SK-N-SH (cell line): ENCODE data around the gene SRRD.

Experiments used
- EP300 ChIP-seq, 2 experiments: IDR thresholded peaks; 2 replicates each; pipeline versions ENCODE4 v1.4.0 to v1.6.1; 2012; ENCODE audit warnings: borderline replicate concordance in 1 of 2, low read depth in 1 of 2, low read length in 1 of 2
- FOXM1 ChIP-seq: IDR thresholded peaks from 2 replicates; pipeline ENCODE4 v1.4.0; 2012; ENCODE audit warnings: low read depth, mild to moderate bottlenecking
- NFIC ChIP-seq: IDR thresholded peaks from 2 replicates; pipeline ENCODE4 v1.4.0; 2012; ENCODE audit warnings: borderline replicate concordance
- RFX5 ChIP-seq: IDR thresholded peaks from 2 replicates; pipeline ENCODE4 v1.6.1; 2012; ENCODE audit warnings: mild to moderate bottlenecking, improper control_type of control experiment, low read length
- SIN3A ChIP-seq: IDR thresholded peaks from 2 replicates; pipeline ENCODE4 v1.6.1; 2012; ENCODE audit warnings: low read depth, mild to moderate bottlenecking, low read length, moderate library complexity, borderline replicate concordance
- SMC3 ChIP-seq: IDR thresholded peaks from 2 replicates; pipeline ENCODE4 v1.6.1; 2012; ENCODE audit warnings: low read depth, low read length, improper control_type of control experiment
- TAF1 ChIP-seq: IDR thresholded peaks from 2 replicates; pipeline ENCODE4 v1.6.1; 2012; ENCODE audit warnings: low read depth, mild to moderate bottlenecking, low read length, moderate library complexity, borderline replicate concordance
- TEAD4 ChIP-seq: IDR thresholded peaks from 2 replicates; pipeline ENCODE4 v1.4.0; 2012; ENCODE audit warnings: mild to moderate bottlenecking, borderline replicate concordance; ENCODE audit not compliant: insufficient read depth
- TF ChIP-seq, protein P1 (sequence below): fragments of 200-600 bp; sonication (generic); IDR thresholded peaks from 2 replicates; pipeline ENCODE4 v1.6.1; 2017; ENCODE audit warnings: antibody characterized with exemption, mild to moderate bottlenecking, moderate library complexity

DNA sequence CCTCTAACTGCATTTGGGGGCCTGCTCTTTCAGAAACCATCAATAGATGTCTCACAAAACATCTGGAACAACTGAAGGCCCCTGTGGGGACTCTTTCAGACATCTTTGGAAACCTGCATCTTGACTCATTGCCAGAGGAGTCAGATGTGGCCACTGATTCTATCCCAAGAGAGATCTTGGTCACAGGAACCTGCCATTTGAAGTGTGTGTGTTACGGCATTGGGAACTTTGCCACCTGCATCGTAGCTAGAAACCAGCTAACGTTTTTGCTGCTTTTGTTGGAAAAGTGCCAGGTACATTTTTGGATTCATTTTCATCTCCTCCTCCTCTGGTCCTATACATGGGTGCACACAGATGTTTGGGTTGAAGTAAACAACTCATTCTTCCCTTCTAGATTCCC lies 4.3 kb downstream of the SRRD start:
- TF ChIP-seq FOXM1 (no peak), TAF1 (no peak), TEAD4 (no peak), NFIC (no peak), SIN3A (no peak), SMC3 (no peak), RFX5 (no peak), EP300 (IDR thresholded peaks at IDR 0.05; ENCODE audit: borderline replicate concordance in 1 of 2, low read depth in 1 of 2, low read length in 1 of 2) (no peak)
- TF ChIP-seq, protein P1, sequence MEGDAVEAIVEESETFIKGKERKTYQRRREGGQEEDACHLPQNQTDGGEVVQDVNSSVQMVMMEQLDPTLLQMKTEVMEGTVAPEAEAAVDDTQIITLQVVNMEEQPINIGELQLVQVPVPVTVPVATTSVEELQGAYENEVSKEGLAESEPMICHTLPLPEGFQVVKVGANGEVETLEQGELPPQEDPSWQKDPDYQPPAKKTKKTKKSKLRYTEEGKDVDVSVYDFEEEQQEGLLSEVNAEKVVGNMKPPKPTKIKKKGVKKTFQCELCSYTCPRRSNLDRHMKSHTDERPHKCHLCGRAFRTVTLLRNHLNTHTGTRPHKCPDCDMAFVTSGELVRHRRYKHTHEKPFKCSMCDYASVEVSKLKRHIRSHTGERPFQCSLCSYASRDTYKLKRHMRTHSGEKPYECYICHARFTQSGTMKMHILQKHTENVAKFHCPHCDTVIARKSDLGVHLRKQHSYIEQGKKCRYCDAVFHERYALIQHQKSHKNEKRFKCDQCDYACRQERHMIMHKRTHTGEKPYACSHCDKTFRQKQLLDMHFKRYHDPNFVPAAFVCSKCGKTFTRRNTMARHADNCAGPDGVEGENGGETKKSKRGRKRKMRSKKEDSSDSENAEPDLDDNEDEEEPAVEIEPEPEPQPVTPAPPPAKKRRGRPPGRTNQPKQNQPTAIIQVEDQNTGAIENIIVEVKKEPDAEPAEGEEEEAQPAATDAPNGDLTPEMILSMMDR, result no peak
